Measurements from ENCODE around the gene ZNF845.
"Not testable (repeated sequence)": the region's sequence is repeated elsewhere in the genome, so short reads cannot be mapped to it uniquely, and the experiment has no call there.

ZNF845 gene

DNA sequence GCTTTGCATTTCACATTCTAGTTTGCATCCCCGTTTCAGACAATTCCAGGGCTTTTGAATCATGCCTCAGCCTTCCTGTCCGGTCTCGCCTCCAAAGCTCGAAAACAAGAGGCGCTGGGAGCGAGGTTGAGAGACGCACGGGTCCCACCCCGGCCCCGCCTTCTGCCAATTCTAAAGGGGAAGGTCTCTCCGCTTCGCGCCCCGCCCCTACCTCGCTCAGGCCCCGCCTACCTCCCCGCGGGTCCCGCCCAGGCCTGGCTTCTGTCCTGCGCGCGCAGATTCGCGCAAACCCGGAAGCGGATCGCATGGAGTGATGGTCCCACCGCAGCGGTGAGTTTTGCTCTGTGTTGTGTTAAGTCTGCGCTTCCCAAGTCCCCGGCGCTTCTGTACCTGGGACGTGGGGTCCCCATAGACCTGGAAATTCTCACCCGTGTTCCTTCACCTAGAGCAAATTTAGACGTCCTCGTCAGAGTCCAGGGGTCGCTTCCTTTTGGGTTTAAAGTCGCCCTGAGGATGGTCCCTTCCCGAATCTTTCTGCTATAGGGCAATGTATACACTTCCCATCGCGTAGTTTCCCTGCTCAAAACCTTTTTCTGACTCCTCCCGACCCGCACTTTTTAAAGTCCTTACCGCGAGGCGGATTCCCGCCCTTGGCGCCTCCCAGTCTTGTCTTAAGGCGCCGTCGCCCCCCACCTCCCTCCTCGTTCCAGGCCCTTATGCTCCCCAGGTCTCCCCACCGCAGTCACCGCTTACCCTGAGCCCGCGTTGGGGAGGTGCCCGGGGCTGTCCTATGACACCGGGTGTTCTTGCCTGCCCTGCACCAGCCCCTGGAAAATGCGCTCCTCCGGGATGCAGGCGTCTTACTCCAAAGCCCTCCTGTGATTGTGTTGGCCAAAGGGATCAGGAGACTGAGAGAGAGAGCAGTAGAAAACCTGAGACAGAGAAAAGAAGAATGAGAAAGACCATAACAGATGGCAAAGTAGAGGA lies at the start of gene ZNF845:
ZNF845 (plus strand) TSS at position 287 of the 987 bp plus-strand sequence. CDS start 7,559 bp downstream, outside the sequence.
- peak; percentile 98 for DNase-seq

DNA sequence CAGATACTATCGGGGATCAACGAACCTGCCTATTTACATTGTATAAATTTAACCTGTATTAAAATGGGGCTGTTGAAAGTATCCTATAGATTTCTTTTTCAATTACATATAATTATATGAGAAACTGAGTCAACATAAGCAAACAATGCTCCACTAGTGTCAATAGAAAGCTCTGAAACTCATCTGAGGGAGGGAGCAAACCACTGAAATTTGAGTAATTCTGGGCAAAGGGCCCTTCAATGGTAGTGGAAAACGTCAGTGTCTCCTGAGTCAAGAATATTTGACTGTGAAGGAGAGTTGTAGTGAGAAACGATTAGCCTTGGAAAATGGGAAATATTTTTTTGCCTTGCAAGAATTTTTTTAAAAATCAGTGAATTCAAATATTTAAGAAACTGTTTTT lies 48.5 kb upstream of the ZNF845 start:
- no peak for DNase-seq

DNA sequence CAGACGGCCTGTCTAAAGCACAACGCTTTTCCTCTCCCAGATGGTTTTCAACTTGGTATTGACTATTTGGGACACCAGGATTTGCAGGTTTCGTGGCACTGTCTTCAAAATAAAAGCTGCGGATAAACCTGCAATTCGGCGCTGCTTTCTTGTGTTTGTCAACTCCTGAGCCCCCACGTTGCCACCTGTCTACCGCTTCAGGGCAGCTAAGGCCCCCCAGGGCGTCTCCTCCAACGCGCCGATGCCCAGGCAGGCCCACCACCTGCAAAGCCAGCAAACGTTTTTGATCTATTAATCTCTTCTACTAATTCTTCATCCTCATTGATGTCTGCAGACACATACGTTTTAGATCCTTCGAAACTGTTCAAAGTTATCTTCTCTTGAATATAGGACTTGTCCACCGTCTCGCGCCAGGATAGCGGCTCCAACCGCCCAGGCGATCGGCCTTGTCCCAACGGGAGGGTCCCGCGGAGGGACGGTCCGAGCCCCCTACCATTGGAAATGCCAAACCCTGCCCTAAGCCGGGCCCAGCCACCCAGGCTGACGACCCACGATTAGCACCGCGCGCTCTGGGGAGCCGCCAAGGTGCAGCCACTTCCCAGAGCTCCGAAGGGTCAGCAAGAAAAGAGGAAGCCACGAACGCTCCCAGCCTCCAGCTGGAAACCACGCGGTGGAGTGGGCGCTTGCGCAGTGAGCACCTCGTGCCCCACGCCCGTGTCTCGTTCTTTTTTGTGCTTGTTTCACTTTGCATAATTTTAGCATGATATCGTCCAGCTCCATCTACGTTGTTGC lies 42.6 kb upstream of the ZNF845 start:
- no peak for DNase-seq

DNA sequence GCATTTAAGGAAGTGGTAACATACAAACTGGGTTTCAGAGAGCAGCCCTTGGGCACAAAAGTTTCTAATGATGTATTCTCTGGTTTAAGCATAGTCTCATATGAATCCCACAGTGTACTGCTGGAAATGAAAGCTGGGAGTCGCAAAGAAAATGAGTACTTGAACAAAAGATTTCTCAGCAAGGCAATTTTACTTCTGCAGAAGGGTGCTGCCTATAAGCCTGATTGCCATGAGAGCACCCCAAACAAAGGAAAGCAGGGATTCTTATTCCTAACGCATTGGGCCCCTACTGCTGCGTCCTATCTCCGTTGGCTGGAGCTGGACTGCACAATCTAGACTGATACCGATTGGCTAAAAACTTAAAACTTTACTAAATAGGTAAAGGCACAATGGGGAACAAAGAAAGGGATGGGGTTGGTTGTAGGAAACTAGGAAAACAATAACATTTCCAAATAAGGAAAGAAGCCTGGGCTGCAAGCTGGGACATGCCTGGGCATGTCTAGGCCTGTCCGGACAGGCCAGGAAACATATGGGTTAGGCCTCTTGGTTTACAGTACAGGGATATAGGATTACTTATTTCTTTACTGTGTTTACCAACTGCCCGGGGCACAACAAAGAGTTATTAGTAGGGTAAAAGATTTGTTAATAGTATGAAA lies 38.6 kb upstream of the ZNF845 start:
- no peak for DNase-seq

DNA sequence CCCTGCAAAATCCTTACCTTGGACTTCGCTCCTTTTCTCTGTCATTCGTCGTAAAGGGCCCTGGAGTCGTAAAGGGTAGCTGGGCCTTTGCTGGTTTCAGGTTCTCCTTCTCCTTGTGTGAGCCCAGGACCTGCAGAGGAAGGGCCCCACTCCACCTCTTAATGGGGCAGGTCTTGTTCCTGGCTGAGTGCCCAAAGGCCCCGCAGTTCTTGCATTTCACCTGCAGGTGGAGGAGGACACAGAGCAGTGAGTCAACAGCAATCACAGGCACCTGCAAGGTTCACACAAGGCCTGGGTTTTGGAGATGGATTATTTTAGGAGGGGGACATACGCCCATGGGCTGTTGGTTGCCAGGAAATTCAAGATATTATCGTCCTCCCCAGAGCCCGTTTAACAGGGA lies 32.2 kb upstream of the ZNF845 start:
- not testable (repeated sequence) for DNase-seq

DNA sequence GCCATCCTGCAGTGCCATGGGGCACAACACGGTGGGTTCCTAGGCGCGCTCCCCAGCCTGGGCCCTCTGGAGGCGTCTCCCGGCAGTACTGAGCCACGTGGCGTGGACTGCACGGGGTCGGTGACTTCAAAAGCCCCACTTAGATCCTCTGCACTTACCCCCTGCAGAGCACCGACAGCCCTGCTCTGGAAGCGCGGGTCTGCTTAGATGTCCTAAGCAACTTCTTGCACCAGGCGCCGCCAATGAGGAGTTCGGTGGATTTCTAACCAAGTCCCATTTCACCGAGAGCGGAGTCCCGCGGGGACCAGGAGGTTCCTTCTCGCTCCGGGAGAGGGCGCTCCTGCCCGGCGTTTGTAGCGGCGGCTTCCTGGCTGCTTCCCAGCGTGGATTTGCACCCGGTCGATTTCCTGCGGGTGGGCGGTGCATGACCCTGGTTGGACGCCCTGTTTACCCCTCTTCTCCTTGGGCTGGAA lies 25.2 kb upstream of the ZNF845 start:
- DNase-seq, result peak; percentile 32

DNA sequence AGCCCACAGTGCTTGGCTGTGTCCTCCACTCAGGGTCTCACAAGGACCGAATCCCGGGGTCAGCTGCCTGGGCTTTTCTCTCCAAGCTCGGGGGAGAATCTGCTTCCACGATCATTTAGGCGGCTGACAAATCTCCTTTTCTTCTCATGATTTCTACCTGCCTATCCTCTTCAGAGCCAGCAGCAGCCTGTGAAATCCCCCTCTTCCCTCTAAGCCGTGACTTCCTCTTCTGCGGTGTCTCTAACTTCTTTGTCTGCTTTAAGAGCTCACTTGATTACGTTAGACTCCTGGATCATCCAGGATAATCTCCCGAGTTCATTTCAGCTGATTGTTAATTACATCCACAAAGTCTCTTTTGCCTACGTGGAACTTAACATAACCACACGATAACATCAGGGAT lies 22.5 kb upstream of the ZNF845 start:
- DNase-seq, result no peak

DNA sequence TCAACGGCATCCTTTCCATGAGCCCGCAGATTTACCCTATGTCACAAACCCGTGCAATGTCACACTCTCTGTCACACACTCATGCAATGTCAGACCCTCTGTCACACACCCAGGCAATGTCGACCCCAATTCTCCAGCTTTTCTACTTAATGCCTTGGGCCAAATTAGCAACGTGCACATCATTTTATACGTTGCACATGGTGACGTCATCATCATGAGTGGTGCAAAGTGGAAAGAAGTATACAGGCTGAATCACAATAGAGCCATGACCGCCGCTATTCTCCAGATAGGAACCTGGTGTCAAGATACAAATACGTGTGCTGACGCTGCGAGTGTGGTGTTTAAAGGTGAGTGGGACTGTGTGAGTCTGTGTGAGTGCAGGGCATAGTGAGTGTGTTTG lies 21.7 kb upstream of the ZNF845 start:
- no peak for DNase-seq

DNA sequence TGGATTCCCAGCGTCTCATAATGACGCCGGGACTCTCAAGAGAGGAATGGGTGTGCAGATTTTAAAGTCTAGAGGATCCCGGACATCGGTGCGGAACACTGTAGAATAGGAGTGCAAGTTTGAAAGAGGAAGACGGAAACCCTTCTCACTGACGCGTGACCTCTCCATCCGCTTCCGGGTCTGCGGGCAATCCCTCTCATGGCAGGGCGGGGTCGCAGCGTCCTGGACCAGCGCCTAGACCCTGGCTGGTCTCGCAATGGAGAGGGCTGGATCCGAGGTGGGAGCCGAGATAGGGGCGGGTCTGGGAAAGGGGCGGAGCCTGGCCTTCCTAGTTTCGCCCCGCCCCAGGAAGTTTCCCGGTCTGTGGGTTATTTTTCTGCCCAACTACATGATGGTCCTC lies 4.6 kb upstream of the ZNF845 start:
- DNase-seq, result no peak

DNA sequence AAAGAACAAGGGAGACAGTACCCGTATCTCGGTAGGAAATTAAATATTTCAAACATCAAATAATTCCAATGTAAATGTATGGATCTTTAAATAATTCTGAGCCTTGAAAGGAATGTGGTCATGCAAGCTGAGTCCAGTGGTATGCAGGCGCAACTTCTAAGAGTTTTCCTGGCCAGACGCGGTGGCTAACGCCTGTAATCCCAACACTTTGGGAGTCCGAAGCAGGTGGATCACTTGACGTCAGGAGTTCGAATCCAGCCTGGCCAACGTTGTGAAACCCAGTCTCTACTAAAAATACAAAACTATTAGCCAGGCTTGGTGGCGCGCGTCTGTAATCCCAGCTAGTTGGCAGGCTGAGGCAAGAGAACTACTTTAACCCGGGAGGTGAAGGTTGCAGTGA lies 1.1 kb upstream of the ZNF845 start:
- no peak for DNase-seq

DNA sequence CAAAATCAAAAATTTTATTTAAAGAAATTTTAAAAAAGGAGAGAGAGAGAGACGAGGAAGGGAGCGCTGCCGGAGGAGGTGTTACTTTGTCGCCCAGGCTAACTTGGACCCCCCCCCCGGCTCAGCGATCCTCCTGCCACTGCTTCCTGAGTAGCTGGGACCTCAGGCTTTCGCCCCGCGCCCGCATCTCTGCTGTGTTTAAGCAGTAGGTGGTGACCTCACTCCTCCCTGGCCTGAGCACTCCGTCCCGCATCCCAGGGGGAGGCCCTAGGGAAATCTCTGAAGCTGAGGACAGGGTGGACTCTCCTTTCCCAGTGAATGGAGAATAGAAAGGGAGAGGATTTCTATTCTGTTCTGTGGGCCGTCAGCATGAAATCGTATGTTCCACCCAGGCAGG lies 485 bp upstream of the ZNF845 start:
- peak; percentile 41 for DNase-seq

DNA sequence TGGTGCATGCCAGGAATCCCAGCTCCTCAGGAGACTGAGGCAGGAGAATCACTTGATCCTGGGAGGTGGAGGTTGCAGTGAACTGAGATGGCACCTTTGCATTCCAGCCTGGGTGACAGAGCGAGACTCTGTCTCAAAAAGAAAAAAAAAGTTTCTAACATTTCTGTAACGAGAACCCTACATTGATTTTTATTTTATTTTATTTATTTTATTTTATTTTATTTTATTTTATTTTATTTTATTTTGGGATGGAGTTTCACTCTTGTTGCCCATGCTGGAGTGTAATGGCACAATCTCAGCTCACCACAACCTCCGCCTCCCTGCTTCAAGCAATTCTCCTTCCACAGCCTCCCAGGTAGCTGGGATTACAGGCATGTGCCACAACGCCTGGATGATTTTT lies 10.9 kb downstream of the ZNF845 start:
- DNase-seq, result not testable (repeated sequence)

DNA sequence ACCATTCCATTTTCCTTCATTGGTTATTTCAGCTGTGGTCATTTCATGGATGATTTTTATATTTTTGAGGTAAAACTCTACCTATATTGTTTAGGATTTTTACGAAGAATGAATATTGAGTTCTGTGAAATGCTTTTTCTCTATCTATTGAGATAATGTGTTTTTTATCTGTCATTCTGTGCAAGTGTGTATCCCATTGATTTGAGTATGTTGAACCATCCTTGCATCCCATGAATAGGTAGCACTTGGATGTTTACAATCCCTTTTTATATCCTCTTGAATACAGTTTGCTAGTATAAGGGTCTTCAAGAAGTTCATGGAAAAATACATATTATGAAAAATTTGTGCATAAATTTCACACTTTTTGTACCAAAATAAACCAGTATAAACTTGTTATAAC lies 22.2 kb downstream of the ZNF845 start:
- no peak for DNase-seq

DNA sequence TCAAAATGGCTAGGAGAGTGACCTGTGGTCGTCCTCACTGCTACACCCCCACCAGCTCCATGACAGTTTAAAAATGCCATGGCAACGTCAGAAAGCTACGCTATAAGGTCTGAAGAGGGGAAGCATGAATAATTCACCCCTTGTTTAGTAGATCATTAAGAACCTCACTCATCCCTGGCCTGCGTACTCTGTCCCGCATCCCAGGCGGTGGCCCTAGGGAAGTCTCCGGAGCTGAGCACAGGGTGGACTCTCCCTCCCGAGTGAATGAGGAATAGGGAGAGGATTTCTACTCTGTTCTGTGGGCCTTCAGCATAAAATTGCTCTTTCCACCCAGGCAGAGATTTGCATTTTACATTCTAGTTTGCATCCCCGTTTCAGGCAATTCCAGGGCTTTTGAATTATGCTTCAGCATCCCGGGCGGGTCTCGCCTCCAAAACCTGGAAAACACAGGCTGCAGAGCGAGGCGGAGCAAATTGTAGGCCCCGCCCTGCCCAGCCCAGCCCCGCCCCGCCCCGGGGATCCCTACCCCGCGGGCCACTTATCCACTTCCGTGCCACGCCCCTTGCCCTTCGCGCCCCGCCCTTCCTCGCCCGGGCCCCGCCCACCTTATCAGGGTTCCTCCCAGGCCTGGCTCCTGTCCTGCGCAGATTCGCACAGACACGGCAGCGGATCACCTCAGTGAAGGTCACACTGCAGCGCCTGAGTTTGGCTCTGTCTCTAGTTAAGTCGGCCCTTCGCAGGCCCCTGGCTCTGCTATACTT lies 24.5 kb downstream of the ZNF845 start:
- no peak for DNase-seq

DNA sequence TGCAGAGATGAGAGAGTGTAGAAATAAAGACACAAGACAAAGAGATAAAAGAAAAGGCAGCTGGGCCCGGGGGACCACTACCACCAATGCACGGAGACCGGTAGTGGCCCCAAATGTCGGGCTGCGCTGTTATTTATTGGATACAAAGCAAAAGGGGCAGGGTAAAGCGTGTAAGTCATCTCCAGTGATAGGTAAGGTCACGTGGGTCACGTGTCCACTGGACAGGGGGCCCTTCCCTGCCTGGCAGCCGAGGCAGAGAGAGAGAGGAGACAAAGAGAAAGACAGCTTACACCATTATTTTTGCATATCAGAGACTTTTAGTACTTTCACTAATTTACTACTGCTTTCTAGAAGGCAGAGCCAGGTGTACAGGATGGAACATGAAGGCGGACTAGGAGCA lies 26.5 kb downstream of the ZNF845 start:
- DNase-seq, result not testable (repeated sequence)

DNA sequence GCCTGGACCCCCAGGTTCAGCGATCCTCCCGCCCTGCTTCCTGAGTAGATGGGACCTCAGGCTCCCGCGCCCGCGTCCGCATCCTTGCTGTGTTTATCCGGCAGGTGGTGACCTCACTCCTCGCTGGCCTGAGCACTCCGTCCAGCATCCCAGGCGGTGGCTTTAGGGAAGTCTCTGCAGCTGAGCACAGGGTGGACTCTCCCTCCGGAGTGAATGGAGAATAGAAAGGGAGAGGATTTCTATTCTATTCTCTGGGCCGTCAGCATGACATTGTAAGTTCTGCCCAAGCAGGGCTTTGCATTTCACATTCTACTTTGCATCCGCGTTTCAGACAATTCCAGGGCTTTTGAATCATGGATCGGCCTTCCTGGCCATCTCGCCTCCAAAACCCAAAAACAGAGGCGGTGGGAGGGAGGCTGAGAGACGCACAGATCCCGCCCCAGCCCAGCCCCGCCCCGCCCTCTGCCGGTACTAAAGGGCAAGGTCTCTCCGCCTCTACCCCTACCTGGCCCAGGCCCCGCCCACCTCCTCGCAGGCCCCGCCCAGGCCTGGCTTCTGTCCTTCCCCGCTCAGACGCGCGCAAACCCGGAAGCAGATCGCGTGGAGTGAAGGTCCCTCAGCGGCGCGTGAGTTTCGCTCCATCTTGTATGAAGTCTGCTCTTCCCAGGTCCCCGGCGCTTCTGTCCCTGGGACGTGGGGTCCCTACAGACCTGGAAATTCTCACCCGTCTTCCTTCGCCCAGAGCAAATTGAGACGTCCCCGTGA lies 31.8 kb downstream of the ZNF845 start, which contains the start of gene ZNF525:
ZNF525 (plus strand) TSS at position 572 of the 765 bp plus-strand sequence. CDS start 6,577 bp downstream, outside the sequence.
- DNase-seq, result peak; percentile 96

DNA sequence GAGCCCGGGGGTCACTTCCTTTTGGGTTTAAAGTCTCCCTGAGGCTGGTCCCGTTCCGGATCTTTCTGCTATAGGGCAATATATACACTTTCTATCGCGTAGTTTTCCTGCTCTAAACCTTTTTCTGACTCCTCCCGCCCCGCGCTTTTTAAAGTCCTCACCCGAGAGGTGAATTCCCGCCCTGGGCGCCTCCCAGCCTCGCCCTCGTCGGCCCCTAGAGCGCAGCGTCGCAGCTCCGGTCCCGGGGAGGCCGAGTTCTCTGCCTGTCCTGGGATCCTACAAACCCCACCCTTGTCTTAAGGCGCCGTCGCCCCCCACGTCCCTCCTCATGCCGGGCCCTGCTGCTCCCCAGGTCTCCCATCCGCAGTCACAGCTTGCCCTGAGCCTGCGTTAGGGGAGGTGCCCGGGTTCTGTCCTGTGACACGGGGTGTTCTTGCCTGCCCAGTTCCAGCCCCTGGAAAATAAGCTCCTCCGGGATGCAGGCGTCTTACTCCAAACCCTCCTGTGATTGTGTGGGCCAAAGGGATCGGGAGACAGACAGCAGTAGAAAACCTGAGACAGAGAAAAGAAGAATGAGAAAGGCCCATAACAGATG lies 32.4 kb downstream of the ZNF845 start:
- DNase-seq, result no peak

DNA sequence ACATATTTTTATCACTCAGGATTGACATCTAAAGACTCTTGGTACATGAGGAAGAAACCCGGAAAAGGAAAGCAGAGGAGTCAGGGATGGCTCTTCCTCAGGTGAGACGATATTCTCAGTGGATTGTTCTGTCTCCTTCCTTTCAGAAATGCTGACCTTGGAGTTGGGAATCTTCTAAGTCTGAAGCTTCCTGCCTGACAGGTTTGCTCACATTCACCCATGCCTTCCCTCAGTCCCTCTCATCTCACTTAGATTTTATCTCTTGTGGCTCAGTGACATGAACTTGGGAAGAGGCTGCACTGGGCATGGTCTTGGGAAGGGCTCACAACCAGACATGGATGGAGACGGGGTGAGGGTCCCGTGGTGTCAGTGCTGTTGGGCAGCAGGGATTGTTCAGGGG lies 38.6 kb downstream of the ZNF845 start:
- DNase-seq, result no peak

DNA sequence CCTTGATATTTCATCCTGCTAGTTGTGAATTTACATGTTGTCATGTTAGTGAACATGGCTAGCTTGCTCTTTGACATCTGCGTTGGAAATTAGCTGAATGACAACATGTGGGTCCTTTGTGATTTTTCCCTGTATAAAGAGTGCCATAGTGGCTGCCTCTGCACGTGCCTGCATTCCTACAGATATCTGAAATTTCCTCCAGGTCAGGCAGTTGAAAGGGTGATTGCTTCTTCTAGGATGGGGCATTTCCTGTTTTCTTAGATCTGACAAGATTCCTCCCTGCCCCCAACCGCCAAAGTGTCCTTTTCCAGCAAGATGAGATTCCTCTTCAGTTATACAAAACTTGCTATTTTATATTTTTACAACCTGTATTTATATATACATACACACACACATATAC lies 40.7 kb downstream of the ZNF845 start:
- no peak for DNase-seq

DNA sequence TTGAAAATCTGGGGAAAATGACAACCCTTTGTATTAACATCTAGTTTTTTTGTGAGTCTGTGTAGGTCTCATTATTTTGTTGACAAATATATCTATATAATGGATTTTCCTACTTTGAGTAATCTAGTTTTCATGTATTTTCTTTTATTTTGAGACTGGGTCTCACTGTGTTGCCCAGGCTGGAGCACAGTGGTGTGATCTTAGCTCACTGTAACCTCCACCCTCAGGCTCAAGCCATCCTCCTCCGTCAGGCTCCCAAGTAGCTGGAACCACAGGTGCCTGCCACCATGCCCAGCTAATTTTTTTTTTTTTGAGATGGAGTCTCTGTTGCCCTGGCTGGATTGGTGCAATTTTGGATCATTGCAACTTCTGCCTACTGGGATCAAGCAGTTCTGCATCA lies 41.2 kb downstream of the ZNF845 start:
- DNase-seq, result no peak

DNA sequence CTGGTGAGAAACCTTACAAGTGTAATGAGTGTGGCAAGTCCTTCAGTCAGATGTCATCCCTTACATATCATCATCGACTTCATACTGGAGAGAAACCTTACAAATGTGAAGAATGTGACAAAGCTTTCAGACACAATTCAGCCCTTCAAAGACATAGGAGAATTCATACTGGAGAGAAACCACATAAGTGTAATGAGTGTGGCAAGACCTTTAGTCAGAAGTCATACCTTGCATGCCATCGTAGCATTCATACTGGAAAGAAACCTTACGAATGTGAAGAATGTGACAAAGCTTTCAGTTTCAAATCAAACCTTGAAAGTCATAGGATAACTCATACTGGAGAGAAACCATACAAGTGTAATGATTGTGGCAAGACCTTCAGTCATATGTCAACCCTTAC lies 47.8 kb downstream of the ZNF845 start:
- no peak for DNase-seq

All from stimulated activated CD8-positive, alpha-beta memory T cell treated with anti-CD3 and anti-CD28 coated beads, Interleukin-4, amount 100 ng/mL, for 48 hours (primary cell).